Measurements from ENCODE around the gene COG8.

DNA sequence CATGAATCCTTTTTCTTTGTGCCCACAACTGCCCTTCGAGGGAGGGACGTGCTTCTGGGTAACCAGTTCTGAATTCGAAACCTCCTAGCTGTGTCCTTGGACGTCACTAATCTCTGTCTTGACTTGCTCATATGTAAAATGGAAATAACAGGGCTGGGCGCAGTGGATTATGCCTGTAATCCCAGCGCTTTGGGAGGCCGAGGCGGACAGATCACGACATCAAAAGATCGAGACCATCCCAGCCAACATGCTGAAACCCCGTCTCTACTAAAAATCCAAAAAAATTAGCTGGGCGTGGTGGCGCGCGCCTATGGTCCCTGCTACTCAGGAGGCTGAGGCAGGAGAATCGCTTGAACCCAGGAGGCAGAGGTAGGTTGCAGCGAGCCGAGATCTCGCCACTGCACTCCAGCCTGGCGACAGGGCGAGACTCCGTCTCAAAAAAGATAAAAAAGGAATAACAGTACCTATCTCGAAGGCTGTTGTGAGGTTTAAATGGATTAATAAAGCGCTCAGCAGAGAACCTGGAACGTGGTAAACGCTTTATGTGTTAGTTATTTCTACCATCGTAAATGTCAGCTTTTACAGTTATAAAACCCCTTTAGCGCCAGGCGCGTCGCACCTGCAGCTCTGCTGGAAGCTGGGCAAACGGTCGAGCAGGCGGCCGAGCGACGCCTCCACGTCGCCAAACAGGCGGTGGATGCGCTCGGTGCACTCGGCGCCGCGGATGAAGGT is 641 bp downstream of the COG8 start:
- TF ChIP-seq YY1 (IDR thresholded peaks at IDR 0.05; ENCODE audit: low read depth, low read length) (no peak), CHD2 (IDR thresholded peaks at IDR 0.05; ENCODE audit: low read length) (no peak), JUN (IDR thresholded peaks at IDR 0.05; ENCODE audit: low read depth, low read length) (no peak), TAF7 (optimal IDR thresholded peaks at IDR 0.05; ENCODE audit: borderline replicate concordance, low read depth, low read length) (no peak), SP1 (IDR thresholded peaks at IDR 0.05; ENCODE audit: low read depth, low read length) (no peak), RFX5 (IDR thresholded peaks at IDR 0.05; ENCODE audit: borderline replicate concordance, low read depth, low read length) (no peak), TAF1 (IDR thresholded peaks at IDR 0.05; ENCODE audit: low read depth, low read length) (no peak), EGR1 (IDR thresholded peaks at IDR 0.05; ENCODE audit: borderline replicate concordance, low read depth, low read length) (no peak), RAD21 (IDR thresholded peaks at IDR 0.05 in 1 of 2, conservative IDR thresholded peaks at IDR 0.05 in 1 of 2; ENCODE audit: low read depth in 2 of 2, low read length in 2 of 2) (no peak), EP300 (IDR thresholded peaks at IDR 0.05; ENCODE audit: borderline replicate concordance in 1 of 2, low read depth in 2 of 2, low read length in 2 of 2) (no peak), RNF2 (IDR thresholded peaks at IDR 0.05; ENCODE audit: borderline replicate concordance, low read depth, low read length, missing control alignments, poor library complexity, severe bottlenecking) (no peak)
- TF ChIP-seq, protein P1, sequence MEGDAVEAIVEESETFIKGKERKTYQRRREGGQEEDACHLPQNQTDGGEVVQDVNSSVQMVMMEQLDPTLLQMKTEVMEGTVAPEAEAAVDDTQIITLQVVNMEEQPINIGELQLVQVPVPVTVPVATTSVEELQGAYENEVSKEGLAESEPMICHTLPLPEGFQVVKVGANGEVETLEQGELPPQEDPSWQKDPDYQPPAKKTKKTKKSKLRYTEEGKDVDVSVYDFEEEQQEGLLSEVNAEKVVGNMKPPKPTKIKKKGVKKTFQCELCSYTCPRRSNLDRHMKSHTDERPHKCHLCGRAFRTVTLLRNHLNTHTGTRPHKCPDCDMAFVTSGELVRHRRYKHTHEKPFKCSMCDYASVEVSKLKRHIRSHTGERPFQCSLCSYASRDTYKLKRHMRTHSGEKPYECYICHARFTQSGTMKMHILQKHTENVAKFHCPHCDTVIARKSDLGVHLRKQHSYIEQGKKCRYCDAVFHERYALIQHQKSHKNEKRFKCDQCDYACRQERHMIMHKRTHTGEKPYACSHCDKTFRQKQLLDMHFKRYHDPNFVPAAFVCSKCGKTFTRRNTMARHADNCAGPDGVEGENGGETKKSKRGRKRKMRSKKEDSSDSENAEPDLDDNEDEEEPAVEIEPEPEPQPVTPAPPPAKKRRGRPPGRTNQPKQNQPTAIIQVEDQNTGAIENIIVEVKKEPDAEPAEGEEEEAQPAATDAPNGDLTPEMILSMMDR (IDR thresholded peaks at IDR 0.05; ENCODE audit: control extremely low read depth in 1 of 3, insufficient read depth in 1 of 3, low read depth in 1 of 3, low read length in 3 of 3), result no peak
